ENCODE measurements around the gene AZU1.
"Not testable (repeated sequence)": the region's sequence is repeated elsewhere in the genome, so short reads cannot be mapped to it uniquely, and the experiment has no call there.

AZU1 gene

DNA sequence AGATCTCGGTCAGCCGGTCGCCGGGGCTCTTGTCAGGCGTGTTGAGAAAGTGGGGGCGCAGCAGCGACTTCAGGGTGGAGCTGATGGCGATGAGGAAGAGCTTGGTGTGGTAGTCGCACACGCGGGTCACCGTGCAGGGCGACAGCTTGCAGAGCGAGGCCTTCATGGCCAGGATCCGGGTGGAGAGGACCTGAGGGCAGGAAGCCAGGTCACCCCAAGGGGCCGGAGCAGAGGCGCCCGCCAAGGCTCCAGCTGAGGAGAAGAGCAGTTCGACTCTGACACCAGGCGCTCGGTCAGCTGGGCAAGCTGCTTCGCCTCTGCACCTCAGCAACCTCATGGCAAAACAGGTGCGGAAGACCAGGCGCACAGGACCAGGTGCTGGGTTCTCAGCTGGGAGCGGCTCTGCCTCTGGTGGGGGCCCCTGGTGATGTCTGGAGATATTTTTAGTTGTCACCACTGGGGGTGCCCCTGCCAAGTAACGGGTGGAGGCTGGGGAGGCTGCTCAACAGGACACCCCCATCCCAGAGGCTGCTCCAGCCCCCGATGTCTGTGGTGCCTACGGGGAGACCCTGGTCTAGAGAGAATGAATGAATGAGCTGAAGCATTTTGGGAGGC is 47.7 kb downstream of the AZU1 start:
- no peak for DNase-seq

DNA sequence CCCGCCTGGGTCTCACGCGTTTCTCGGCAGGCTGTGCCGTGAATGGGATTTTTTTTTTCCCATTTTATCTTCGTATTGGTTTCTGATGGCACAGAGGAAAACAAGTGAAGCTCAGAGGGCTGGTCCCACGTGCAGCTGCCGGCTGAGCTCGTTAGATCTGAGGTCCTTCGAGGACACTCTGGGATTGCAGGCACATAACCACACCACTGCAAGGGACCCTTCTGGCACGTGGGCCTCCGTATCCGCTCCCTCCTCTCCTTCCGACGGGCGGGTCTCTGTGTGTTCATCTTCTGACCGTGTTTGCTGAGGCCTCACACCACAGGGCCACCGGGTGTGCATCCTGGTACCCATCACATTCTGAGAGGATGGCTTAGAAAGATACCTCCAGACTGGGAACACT is 48.5 kb downstream of the AZU1 start:
- no peak for DNase-seq

DNA sequence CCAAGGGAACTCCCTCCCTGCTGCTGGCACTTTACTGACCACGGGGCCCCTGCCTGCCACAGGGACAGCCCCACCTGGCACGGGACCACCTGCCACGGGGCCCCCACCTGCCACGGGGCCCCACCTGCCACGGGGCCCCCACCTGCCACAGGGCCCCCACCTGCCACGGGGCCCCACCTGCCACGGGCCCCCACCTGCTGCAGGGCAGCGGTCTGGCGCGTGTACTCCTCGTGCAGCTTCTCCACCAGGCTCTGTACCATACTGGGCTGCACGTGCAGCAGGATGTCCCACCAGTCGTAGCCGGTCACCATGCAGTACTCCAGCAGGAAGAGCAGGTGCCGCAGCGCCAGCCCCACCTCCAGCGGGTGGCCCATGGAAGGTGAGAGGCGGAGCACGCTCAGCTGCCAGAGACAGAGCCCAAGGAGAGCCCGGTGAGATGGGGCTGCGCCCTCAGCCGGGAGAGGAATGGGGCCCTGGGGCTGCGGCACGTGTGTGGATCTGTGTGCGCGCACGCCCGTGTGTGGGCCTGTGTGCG is 49.2 kb downstream of the AZU1 start:
- no peak for DNase-seq

DNA sequence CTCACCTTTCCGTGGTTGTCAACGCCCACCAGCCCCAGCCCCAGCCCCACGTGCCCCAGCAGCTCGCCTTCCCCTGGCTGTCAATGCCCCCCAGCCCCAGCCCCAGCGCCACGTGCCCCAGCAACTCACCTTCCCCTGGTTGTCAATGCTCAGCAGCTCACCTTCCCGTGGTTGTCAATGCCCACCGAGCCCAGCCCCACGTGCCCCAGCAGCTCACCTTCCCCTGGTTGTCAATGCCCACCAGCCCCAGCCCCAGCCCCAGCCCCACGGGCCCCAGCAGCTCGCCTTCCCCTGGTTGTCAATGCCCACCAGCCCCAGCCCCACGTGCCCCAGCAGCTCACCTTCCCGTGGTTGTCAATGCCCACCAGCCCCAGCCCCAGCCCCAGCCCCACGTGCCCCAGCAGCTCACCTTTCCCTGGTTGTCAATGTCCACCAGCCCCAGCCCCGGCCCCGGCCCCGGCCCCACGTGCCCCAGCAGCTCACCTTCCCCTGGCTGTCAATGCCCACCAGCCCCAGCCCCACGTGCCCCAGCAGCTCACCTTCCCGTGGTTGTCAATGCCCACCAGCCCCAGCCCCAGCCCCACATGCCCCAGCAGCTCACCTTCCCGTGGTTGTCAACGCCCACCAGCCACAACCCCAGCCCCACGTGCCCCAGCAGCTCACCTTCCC is 50.5 kb downstream of the AZU1 start:
- DNase-seq = not testable (repeated sequence)

DNA sequence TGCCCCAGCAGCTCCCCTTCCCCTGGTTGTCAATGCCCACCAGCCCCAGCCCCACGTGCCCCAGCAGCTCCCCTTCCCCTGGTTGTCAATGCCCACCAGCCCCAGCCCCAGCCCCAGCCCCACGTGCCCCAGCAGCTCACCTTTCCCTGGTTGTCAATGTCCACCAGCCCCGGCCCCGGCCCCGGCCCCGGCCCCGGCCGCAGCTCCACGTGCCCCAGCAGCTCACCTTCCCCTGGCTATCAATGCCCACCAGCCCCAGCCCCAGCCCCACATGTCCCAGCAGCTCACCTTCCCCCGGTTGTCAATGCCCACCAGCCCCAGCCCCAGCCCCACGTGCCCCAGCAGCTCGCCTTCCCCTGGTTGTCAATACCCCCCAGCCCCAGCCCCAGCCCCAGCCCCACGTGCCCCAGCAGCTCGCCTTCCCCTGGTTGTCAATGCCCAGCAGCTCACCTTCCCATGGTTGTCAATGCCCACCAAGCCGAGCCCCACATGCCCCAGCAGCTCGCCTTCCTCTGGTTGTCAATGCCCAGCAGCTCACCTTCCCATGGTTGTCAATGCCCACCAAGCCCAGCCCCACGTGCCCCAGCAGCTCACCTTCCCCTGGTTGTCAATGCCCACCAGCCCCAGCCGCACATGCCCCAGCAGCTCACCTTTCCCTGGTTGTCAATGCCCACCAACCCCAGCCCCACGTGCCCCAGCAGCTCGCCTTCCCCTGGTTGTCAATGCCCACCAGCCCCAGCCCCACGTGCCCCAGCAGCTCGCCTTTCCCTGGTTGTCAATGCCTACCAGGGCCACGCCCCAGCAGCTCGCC is 51.3 kb downstream of the AZU1 start:
- not testable (repeated sequence) for DNase-seq

DNA sequence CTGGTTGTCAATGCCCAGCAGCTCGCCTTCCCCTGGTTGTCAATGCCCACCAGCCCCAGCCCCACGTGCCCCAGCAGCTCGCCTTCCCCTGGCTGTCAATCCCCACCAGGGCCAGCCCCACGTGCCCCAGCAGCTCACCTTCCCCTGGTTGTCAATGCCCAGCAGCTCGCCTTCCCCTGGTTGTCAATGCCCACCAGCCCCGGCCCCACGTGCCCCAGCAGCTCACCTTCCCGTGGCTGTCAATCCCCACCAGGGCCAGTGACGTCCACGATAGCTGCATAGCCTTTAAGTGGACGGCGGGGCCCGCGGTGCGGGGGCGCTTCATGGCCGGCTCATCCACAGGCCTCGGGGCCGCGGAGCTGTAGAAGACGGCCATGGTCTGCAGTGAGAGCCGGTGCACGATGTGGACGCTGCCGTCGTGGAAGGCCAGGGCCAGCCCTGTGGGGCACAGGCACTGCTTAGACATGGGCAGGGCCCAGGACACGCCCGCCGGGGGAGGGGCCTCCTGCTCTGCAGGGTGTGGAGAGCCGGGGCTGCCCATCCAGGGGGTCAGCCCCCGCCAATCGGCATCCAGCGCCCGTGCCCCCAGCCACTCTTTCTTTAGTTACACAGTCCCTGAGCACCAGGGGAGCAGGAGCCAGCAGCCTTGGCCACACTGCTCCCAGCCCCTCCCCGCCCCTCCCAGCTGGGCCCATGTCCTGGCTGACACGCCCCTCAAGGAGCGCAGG is 52.2 kb downstream of the AZU1 start:
- no peak for DNase-seq
